ENCODE data around the gene ATP6V1A.

ATP6V1A gene

GRCh38 chr3:113825090-113825489 is 78.3 kb downstream of the ATP6V1A start:
- TF ChIP-seq CTCF (IDR thresholded peaks at IDR 0.05; ENCODE audit: borderline replicate concordance, extremely low read depth, low read length, poor library complexity, severe bottlenecking) (peak; percentile 24), EZH2 (IDR thresholded peaks at IDR 0.05; ENCODE audit: borderline replicate concordance, low read depth, low read length, severe bottlenecking) (no peak)
- no peak overlapping the region for H3K4me3 ChIP-seq (ENCODE audit: low read depth in 1 of 2, low read length in 2 of 2)
- no peak overlapping the region for H2AFZ ChIP-seq (ENCODE audit: low read depth, low read length)
- H3K4me1 ChIP-seq (ENCODE audit: insufficient read depth, low read length) = no peaks in the 10 kb centered on the region
- H3K36me3 ChIP-seq (ENCODE audit: insufficient read depth, low read length) = no peaks in the 10 kb centered on the region
- no peaks in the 10 kb centered on the region for H3K79me2 ChIP-seq (ENCODE audit: insufficient read depth, low read length)
- H3K9me3 ChIP-seq (ENCODE audit: insufficient read depth, low read length, severe bottlenecking) = no peaks in the 10 kb centered on the region
- no peaks in the 10 kb centered on the region for H3K27me3 ChIP-seq (ENCODE audit: insufficient read depth, low read length, poor library complexity)
- DNase-seq (no peak), ATAC-seq (ENCODE audit: insufficient read depth, low read depth) (no peak)
- H3K27ac ChIP-seq (ENCODE audit: low read length) = no peak overlapping the region
- H3K4me2 ChIP-seq (ENCODE audit: insufficient read depth, low read length) = no peak overlapping the region
- no peaks in the 10 kb centered on the region for H4K20me1 ChIP-seq (ENCODE audit: insufficient read depth, low read length)
- H3K9ac ChIP-seq (ENCODE audit: low read depth, low read length) = no peak overlapping the region

- no peak overlapping the region for H3K4me2 ChIP-seq (ENCODE audit: insufficient read depth, low read length)
- no peak overlapping the region for H3K4me3 ChIP-seq (ENCODE audit: low read depth in 1 of 2, low read length in 2 of 2)
- H3K79me2 ChIP-seq (ENCODE audit: insufficient read depth, low read length) = no peaks in the 10 kb centered on the region
- H3K36me3 ChIP-seq (ENCODE audit: insufficient read depth, low read length) = no peaks in the 10 kb centered on the region
- H4K20me1 ChIP-seq (ENCODE audit: insufficient read depth, low read length) = no peaks in the 10 kb centered on the region
- no peak overlapping the region for H2AFZ ChIP-seq (ENCODE audit: low read depth, low read length)
- no peak overlapping the region for H3K9ac ChIP-seq (ENCODE audit: low read depth, low read length)
- no peaks in the 10 kb centered on the region for H3K9me3 ChIP-seq (ENCODE audit: insufficient read depth, low read length, severe bottlenecking)
- no peak for DNase-seq
- no peak overlapping the region for H3K27ac ChIP-seq (ENCODE audit: low read length)
- no peak for ATAC-seq (ENCODE audit: insufficient read depth, low read depth)
- no peaks in the 10 kb centered on the region for H3K27me3 ChIP-seq (ENCODE audit: insufficient read depth, low read length, poor library complexity)
- H3K4me1 ChIP-seq (ENCODE audit: insufficient read depth, low read length) = no peaks in the 10 kb centered on the region
- TF ChIP-seq EZH2 (IDR thresholded peaks at IDR 0.05; ENCODE audit: borderline replicate concordance, low read depth, low read length, severe bottlenecking) (no peak), CTCF (IDR thresholded peaks at IDR 0.05; ENCODE audit: borderline replicate concordance, extremely low read depth, low read length, poor library complexity, severe bottlenecking) (no peak)
These were observed 81.8 kb downstream of the ATP6V1A start for GRCh38 chr3:113828600-113828999.

DNA sequence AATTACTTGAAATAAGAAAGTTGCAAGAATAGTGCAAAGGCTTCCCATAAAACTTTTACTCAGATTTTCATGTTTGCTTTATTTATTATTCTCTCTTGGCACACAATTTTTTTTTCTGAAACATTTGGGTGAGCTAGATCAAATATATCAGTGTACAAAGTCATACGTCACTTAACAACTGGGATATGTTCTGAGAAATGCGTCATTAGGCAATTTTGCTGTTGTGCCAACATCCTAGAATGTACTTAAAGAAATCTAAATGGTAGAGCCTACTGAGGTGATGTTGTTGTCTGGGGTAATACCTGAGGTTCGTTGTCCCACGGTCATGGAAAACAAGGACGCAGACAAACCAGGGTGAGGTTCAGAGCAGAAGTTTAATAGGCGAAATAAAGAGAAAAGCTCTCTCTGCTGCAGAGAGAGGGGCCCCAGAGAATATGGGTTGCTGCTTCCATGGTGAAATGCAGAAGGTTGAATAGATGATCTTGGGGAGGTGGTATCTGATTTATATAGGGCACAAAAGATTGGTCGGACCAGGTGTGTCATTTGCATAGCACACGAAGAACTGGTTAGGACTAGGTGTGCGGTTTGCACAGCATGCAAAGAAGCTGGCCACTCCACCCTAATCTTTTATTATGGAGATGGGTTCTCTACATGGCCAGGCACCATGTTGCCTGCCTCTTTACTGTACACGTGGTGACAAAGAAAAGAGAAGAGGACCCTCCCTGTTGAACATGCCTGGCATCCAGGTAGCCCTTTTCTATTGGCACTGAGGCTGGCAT is 82.9 kb downstream of the ATP6V1A start:
- Histone ChIP-seq H3K79me2 (ENCODE audit: insufficient read depth, low read length) (no peaks in the 10 kb centered on the region), H3K36me3 (ENCODE audit: insufficient read depth, low read length) (no peaks in the 10 kb centered on the region), H3K27ac (ENCODE audit: low read length) (no peak overlapping the region), H3K4me3 (ENCODE audit: low read depth in 1 of 2, low read length in 2 of 2) (no peak overlapping the region), H3K9me3 (ENCODE audit: insufficient read depth, low read length, severe bottlenecking) (no peaks in the 10 kb centered on the region), H3K4me2 (ENCODE audit: insufficient read depth, low read length) (no peak overlapping the region), H2AFZ (ENCODE audit: low read depth, low read length) (no peak overlapping the region), H3K9ac (ENCODE audit: low read depth, low read length) (no peak overlapping the region), H4K20me1 (ENCODE audit: insufficient read depth, low read length) (no peaks in the 10 kb centered on the region), H3K27me3 (ENCODE audit: insufficient read depth, low read length, poor library complexity) (no peaks in the 10 kb centered on the region), H3K4me1 (ENCODE audit: insufficient read depth, low read length) (no peaks in the 10 kb centered on the region)
- ATAC-seq (ENCODE audit: insufficient read depth, low read depth) = no peak
- TF ChIP-seq CTCF (IDR thresholded peaks at IDR 0.05; ENCODE audit: borderline replicate concordance, extremely low read depth, low read length, poor library complexity, severe bottlenecking) (no peak), EZH2 (IDR thresholded peaks at IDR 0.05; ENCODE audit: borderline replicate concordance, low read depth, low read length, severe bottlenecking) (no peak)
- no peak for DNase-seq

Data from DND-41 (cell line).